Measurements from ENCODE around the gene RHBDF2.
"Not testable (repeated sequence)": the region's sequence is repeated elsewhere in the genome, so short reads cannot be mapped to it uniquely, and the experiment has no call there.

RHBDF2 gene

DNA sequence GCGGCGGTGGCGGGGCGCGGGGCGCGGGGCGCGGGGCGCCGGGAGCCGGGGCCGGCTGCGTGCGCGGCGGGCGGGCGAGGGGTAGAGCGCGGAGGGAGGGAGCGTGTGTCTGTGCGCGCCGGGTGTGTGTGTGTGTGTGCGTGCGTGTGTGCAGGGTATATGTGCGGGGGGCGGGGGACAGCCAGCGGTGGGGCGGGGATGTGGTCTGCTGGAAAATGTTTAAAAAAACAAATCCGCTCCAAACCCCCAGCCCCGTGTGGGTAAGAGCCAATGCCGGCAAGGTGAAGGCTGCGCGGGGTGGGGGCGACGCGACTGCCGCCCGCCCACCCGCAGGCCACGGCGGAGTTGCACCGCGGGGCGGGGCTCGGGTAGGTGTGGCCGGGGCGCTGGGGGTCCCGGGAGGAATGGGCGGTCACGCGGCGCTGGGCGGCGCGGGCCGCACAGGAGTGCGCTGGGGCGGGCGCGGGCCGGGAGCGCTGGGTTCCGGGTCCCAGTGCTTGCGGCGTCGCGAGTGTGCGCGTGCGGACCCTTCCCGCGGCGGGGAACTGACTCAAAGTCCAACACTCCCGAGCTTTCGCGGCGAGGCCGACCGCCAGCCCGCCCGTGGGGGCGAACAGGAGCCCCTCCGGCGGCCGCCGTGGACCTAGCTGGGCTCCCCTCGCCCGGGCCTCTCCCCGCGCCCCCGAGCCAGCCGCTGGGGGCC, 36.5 kb upstream of the RHBDF2 start, which contains the start of gene CYGB:
TSS of gene CYGB (minus strand) at position 132 of the 703 bp plus-strand sequence. CDS start 167 bp downstream, outside the sequence.
- DNase-seq = no peak

DNA sequence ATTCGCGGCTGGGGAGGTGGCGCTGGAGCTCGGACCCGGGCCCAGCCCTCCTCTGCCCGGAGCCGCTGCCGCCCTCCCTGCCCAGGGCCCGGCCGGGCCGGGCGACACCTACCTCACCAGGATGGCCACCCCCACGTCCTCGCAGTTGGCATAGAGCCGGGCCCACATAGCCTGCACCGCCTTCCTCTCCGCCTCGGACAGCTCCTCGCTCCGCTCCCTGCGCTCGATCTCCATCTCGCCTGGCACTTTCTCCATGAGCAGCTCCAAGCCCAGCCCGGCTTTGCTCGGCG, 36.0 kb upstream of the RHBDF2 start:
- DNase-seq = peak; percentile 40

DNA sequence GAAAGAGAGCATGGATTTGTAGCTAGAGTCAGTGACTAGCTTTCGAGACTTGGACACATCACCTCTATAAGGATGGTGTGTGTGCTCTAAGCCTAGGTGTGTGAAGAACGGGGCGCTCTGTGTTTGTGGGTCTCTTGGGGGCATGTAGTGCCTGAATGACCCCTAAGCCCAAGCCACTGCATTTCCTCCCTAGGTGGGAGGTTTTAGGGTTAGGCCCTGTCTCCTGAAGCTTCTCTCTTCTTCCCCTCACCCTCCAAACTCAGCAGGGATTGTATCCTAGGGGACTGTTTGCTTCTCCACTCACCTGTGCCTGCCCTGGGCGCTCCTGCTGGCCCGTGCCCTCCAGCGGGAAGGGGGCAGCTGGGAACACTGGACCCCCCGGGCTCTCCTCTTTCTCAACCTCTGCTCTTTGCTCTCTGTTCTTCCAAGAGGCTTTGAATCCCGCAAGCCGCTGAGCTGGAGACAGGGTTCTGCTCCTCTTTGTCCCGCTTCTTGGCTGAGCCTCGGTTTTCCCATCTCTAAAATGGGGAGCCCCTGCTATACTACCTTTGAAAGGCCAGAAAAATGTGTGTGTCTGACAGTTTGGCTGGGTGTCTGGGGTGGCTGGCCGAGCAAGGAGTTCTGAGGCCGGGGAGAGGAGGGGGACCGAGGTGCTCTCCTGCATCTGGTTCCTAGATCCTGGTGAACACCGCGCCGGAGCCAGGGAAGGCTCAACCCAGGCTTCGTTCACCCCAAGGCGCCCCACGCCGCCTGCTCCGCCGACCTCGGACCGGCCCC, 35.5 kb upstream of the RHBDF2 start:
- no peak for DNase-seq

DNA sequence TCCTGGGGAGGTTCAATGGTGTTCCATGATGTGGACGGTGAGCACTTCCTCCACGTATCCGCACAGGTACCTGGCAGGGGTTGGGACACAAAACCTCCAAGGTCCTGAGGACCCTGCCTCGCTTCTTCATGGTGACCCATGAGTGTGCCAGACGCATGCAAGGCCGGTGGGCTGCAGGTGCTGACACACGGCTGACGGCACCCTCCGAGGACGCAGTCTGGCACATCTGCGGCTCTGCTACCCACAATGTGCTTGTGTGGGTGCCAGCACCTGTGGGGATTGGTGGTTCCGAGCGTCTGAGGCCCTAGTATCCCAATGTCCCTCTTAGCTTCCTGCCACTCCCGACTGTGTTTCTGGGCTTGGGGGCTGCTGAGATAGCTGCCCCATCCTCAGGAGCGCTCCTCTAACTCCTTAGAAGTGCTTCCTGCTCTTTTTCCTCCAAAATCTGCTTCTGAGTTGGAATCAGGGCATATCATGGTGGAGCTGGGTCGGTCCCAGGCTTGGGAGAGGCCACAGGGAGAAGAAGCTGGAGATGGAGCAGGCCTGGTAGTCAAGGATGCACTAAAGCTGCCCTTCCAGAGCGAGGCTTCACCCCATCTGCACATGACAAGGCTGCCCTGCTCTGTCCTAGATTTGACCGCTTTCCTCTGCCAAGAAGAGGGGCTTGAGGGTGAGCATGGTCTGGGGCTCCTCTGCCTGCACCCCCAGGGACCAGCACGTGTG, 34.7 kb upstream of the RHBDF2 start:
- DNase-seq = no peak

DNA sequence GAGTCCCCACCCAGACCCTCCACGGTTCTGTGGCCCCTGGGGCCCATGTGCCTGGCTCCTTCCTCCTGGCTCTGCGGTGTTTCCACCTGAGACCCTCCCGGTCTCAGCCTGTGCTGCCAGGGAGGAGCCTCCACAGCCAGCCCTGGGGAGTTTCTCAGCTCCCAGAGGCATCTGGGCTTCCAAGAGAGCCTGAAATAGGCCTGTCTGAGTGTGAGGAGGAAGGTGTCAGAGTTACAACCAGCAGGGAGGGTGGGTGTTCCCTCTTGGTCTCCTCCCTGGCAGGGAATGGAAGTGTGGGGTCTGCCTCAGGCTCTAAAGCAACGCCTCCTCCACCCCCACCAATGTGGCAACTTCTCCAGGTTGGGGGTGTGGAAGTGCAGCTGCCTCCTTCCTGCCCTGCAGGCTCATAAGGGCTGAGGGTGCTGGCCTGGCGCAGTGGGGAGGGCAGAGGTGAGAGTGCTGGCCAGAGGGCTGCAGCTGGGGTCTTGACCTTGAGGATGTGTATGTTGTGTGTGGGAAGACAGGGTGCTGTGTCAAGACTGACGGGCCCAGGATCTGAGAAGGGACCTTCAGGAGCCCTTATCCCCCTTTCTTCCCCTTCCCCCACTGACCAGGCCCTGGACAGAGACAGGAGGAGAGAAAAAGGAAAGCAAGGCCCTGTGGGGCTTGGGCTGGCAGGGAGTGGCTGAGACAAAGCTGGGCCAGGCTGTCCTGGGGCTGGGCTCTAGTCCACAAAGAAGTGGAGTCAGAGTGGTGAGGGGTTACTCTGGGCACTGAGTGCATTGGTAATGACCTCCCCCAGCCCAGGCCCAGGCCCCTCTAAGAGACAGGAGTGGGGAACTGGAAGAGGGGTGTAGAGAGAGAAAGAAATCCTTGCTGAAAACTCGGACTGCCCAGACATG, 33.9 kb upstream of the RHBDF2 start:
- no peak for DNase-seq

DNA sequence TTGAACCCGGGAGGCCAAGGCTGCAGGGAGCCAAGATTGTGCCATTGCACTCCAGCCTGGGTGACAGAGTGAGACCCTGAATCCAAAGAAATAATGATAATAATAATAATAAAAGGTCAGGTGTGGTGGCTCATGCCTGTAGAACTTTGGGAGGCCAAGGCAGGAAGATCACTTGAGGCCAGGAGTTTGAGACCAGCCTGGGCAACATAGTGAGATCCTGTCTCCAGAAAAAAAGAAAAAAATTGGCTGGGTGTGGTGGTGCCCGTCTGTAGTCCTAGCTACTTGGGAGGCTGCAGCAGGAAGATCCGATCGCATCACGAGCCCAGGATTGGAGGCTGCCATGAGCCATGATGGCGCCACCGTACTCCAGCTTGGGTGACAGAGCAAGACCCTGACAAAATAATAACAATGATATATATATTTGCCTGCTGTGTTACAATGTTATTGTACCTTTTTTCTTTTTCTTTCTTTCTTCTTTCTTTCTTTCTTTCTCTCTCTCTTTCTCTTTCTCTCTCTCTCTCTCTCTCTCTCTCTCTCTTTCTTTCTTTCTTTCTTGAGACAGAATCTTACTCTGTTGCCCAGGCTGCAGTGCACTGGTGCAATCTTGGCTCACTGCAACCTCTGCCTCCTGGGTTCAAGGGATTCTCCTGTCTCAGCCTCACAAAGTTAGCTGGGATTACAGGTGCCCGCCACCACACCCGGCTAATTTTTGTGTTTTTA, 32.6 kb upstream of the RHBDF2 start:
- not testable (repeated sequence) for DNase-seq

DNA sequence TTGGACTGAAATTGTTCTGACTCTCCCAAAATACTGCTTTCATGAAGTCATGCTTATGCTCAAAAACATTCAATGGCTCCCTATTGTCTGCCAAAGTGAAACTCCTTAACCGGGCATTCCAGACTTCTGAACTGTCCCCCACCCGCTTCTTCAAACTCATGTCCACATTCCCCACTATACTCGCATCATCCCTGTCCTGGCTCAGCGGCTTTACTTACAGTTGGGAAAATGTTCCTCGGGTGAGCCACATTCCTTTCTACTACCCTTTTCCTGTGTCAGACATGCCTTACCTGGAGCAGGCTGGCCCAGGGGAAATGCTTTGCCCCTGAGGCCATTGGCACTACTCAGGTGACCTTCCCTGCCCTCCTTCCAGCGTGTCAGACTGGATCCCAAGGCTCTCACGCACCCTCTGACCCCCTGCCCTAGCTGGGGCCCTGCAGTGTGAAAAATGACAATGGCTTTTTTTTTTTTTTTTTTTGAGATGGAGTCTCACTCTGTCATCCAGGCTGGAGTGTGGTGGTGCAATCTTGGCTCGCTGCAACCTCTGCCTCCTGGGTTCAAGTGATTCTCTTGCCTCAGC, 30.9 kb upstream of the RHBDF2 start:
- DNase-seq = no peak

DNA sequence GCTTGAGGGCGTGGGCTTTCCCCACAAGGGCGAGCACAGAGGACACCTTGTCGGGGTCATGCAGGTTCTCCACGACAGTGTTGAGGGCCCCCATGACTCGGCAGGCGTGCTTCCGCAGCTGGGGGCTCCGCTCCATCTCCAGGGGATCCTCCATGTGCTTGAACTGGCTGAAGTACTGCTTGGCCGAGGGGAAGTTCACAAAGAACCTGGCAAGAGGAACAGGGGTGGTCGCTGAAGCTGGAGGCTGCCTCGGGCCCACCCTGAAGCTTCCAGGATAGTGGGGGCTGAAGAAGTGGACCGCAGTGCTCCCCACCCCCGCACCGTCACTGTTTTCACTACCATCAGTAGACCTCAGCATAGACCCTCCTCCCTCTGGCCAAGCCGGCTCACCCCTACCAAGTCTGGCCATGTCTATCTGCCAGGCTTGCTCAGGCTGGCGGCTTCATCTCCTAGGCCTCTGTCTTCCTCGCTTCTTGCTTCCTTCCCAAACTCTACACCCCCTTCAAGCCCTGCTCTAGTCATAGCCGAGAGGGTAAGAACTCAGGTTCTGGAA, 30.3 kb upstream of the RHBDF2 start:
- DNase-seq = no peak

DNA sequence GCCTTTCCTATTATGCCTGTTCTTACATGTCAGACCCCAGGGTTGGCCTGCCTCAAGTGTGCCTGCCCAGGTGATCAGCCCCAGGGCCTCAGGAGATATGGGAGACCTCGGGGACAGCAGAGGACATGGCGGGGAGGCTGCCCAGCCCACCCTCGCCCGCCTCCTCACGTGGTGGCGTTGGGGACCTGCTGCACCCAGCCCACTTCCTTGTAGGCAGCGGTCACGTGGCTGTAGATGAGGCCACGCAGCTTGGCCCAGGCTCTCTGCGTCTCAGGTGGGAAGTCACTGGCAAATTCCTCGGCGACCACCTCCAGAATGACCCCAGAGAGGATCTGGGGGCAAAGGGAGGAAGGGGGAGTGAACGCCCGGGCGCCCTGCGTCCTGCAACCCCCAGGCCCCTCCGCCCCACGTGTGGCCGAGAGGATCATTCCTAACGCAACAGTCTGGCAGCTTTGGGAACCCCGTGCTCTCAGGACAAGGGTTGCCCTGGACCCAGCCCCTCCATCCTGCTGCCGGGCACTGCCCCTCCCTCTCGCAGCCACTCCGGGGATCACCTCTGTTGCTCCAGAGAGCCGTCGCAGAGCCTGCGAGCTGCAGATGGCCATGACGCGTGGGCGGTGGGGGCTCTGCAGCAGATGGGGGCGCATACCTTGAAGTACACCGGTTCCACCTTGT, 29.7 kb upstream of the RHBDF2 start:
- DNase-seq = no peak

DNA sequence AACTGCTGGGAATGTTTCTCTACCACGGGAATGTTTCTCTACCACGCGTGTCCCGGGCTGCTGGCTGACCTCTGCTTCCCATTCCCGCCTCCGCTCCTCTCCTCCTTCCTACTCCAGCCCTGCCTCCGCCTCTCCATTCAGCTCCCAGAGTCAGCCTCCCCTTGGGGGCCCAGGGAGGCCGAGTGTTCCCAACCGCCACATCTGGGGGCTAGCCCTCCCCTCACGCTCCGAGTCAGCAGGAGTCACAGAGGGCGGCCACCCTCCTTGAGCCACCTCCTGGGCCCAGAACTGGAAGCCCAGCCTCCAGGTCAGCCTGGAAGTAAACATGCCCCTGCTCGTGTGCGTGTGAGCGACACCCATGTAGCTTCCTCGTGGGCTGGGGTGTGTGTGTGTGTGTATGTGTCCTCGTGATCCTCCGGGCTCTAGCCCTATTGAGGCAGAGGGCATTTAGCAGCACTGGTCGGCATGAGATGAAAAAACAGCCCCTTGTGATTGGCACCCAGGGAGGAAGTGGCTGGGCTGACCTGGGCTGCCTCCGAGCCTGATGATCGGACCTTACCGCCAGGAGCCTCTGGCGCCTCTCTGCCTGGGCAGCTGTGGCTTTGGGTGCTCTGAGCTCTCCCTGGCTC, 29.0 kb upstream of the RHBDF2 start:
- no peak for DNase-seq

DNA sequence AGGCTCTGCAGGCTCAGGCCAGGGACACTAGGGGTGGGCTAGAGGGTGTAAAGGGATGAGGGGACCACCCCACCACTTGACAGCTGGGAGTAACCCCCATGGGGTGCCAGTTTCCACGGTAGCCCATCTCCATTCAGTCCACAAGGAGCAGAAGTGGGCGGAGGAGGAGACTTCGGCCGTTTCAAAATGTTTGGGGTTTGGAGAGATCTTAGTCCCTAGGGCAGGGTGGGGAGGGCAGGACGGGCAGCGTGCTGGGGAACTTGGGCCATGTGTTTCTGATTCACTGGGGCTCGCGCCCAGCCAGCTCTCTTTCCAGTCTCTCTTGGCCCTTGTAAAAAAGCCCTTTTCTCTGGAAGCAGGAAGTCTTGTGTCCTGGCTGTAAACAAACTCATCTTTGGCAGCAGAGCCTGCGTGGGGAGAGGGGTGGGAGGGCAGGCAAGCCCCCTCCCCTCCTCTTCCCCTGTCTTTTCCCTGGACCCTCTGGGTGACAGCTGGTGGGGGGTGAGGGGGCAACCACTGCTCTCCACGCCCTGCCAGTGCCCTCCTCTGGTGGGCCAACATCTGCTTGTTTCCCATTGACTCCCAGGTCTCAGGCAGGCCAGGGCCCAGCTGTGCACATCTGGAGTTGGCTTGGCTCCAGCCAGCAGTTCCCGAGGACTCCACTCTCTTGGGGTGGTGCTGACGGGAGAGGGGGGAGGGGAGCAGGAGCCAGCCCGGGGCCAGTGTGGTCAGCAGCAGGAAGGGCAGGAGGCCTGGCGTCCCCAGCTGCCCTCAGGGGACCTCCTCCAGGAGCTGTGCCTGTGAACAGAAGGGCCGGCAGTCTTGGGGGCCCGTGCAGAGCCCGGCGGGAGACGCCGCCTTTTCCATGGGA, 28.2 kb upstream of the RHBDF2 start:
- DNase-seq = peak; percentile 28

DNA sequence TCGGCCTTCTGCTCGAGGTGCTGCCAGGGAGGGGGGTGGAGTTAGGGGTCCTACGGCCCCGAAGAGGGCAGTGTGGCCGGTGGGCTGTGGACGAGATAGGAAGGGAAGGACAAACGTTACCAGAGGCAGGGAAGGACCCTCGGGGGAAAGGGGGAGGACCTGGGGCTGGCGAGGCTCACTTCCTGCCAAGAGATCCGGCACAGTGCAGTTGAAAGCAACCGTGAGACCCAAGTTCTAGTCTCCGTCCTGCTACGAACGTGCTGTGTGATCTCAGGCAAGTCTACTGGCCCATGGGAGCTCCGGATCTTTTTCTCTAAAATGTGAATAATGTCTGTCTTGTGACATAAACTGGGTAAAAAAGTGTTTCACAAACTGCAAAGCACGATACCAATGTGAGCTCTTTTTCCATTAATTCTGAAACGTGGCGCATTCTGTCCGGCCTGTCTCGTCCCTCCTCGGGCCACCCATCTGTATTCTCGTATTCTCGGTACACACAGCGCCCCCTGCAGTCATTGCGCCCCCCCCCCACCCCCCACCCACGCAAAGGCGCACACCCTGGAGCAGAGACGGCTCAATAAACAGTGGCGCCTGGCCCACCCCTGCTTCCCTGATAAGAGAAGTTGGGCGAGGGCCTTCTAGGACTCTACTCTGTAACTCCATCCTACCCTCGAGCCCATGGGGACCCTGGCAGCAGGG, 27.5 kb upstream of the RHBDF2 start:
- no peak for DNase-seq

DNA sequence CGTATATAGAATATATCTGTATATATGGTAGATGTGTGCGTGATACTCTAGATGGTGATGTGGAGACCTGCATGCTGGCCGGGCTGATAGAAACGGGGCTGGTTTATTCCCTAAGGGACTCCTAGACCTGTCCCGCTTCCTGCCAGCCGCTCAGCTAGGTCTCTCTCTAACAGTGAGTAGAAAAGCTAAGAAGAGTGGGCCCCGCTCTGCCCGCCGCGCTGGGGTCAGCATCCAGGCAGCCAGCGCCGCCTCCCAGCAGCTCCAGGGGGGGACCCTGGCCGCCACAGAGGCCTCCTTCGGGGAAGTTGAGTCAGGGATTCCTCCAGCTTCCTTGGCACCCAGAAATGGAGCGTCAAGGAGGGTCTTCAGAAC, 26.9 kb upstream of the RHBDF2 start:
- DNase-seq = peak; percentile 59

DNA sequence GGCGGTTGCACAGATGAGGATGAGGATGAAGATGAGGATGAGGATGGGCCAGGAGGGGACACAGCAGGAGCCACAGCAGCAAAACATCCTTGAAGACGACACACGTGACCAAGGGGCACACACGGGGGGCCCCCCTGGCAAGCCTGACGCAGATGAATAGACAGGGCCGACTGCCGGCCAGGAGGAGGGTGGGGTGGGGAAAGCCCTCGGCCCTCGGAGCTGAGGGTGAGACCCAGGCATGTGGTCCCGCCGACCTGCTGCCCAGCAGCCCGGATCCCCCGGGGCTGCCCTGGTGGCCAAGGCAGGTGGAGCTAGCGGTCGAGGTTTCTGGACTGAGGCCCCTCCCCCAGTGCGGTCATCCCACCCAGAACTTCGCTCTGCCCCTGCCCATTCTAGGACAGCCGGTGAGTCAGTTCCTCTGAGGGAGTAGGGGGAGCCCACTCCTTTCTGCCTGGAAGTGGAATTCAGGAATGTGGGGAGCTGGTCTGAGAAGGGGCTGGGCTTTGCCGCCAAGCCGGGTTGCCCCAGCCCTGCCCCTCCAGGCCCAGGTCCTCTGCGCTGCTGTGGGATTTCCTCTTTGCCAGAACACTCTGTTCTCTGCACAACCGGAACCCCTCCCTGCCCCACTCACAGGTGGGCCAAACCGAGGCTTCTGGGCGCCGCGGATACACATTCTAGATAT, 26.3 kb upstream of the RHBDF2 start:
- DNase-seq = peak; percentile 64

DNA sequence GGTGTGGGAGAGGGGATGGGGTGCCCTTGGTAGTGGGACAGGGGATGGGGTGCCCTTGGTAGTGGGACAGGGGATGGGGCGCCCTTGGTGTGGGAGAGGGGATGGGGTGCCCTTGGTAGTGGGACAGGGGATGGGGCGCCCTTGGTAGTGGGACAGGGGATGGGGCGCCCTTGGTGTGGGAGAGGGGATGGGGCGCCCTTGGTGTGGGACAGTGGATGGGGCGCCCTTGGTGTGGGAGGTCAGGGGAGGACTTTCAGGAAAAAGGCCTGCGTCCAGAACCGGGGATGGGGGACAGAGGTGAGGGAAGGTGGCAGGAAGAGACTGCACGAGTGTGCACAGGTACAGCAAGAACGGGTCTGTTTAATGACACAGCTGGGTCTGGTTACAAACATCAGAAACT, 25.8 kb upstream of the RHBDF2 start:
- peak; percentile 41 for DNase-seq

DNA sequence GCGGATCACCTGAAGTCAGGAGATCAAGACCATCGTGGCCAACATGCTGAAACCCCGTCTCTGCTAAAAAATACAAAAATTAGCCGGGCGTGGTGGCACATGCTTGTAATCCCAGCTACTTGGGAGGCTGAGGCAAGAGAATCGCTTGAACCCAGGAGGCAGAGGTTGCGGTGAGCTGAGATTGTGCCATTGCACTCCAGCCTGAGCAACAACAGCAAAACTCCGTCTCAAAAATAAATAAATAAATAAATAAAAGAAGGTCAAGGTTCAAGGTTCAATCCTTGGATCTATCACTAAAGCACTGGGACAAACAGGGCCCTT, 24.2 kb upstream of the RHBDF2 start:
- DNase-seq = not testable (repeated sequence)

DNA sequence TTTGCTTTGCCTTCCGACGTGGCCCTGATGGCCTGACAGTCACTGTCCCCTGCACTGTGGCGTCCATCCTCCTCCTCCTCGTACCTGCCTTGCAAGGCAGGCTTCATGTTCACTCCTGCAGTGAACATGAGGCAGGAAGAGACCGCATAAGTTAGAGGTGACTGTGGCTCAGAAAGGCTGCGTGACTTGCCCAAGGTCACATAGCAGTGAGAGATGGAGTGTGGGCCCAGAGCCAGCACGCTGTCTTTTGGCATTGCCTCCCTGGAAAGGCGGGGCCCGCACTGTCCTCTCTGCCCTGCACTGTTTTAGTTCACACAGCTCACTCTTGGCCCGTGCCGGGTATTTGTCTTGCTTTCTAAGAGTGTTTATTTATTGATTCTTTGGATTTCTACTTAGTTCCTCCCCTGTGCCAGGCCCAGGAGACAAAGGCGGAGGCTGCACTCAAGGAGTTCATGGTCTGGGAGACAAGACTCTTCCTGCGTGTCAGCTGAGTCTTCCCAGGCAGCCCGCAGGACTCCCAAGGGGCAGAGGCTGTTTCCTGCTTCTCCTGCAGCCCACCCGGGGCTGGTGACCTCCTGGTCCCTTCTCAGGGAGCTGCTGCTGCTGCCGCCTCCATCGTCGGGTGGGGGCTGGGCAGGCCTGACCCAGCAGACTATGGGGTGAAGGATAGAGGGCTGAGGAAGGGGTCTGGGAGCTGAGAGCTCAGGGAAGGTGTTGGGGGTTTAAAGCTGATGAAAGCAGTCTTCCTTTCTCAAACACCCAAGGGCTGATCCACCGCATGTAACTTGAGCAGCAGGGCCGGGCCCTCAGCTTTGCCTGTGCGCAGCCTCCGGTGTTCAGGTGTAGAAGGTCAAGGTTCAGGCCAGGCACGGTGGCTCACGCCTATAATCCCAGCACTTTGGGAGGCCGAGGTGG, 23.6 kb upstream of the RHBDF2 start:
- DNase-seq = no peak

Data from DMS53 (cell line).